Motor neuron (in vitro differentiated cells): ENCODE measurements around the gene ZSWIM3. TPM values are rescaled to one million over a fixed set of nuclear protein-coding genes. Genes with fewer than 3 reads are reported as not detected.

Experiments
- ATAC-seq, 8 experiments: fragments of 200-7000 bp; cut with Tn5 transposase; replicated peaks in 6 of 8; 2 replicates each; pipeline ENCODE4 v1.8.0; 2021; ENCODE audit warnings: mild to moderate bottlenecking in 8 of 8, moderate library complexity in 8 of 8
- H3K27ac ChIP-seq, 2 donors: fragments of 250-450 bp; sonication (Bioruptor Pico); 2 replicates each; pipeline ENCODE4 v1.9.0; 2021; ENCODE audit warnings: antibody characterized with exemption in 2 of 2, mild to moderate bottlenecking in 2 of 2, moderate library complexity in 1 of 2
- H3K4me1 ChIP-seq, 2 donors: fragments of 250-450 bp; sonication (Bioruptor Pico); replicated peaks in 1 of 2; 2 replicates each; pipeline ENCODE4 v1.6.1; 2021; ENCODE audit warnings: antibody characterized with exemption in 2 of 2, mild to moderate bottlenecking in 2 of 2, moderate library complexity in 1 of 2
- H3K4me3 ChIP-seq, 5 donors: fragments of 250-450 bp; sonication (Bioruptor Pico); 2 replicates each; pipeline ENCODE4 v1.9.0; 2021; ENCODE audit warnings: antibody characterized with exemption in 5 of 5, mild to moderate bottlenecking in 5 of 5, moderate library complexity in 4 of 5
- WGBS, 10 experiments: fragments of 450-650 bp; shearing (Covaris generic); methylation state at CpG; one replicate each; pipeline ENCODE4 v1.0.0; 2022; 5-methylcytosine and 5-hydroxymethylcytosine counted together
- in situ Hi-C, 9 experiments: fragments of 400-800 bp; cut with MboI; loops; one replicate each; pipeline ENCODE4 v1.15.0; 2021; ENCODE audit warnings: low sequenced_read_pairs in 9 of 9, low pct_unique_long_range_greater_than_20kb in 2 of 9; ENCODE audit not compliant: unreplicated experiment in 9 of 9
- total RNA-seq, 8 experiments: library from RNA; unstranded; fragments of 300-600 nt; gene quantifications; 2 replicates each; pipeline versions ENCODE4 v1.2.3 to v1.2.4, GENCODE V29; 2022

Gene ZSWIM3
- 1 to 10 TPM; 2.7 to 9.1 (median 7.7) TPM for total RNA-seq

GRCh38 chr20:45857114-45857881 is at the start of gene ZSWIM3, which contains the start of gene ACOT8:
ZSWIM3 (plus strand) TSS chr20:45857614; CDS start chr20:45857826, 212 bp downstream.
ACOT8 (minus strand) TSS chr20:45857392; CDS start chr20:45857315, 77 bp downstream.
- WGBS, 10 experiments, result 0 to 4% (median 0%) methylated on average over 2 to 10 of the region's 36 CpGs; no CpG with 5 or more reads in 3 of the 10 experiments
- peaks cover 16 to 26% of the 10 kb centered on the region in 2 donors for H3K4me1 ChIP-seq
- in situ Hi-C loops, result no loop called here
- H3K27ac ChIP-seq, result peak within 1 kb of the TSS; percentile 82 to 88
- peak within 1 kb of the TSS; percentile 75 to 86 (median 82) for H3K4me3 ChIP-seq
- peak; percentile 96 to 99 (median 98) for ATAC-seq

- no peak overlapping the region for H3K27ac ChIP-seq
- WGBS, 10 experiments, result 43 to 100% (median 96%) methylated on average over 2 to 8 of the region's 8 CpGs
- no peak for ATAC-seq
- in situ Hi-C loops, result no loop called here
- H3K4me1 ChIP-seq, result peaks cover 0 to 6% of the 10 kb centered on the region in 2 donors
- H3K4me3 ChIP-seq, result no peak overlapping the region
These were observed 47.0 kb upstream of the ZSWIM3 start for GRCh38 chr20:45810191-45810970.

DNA sequence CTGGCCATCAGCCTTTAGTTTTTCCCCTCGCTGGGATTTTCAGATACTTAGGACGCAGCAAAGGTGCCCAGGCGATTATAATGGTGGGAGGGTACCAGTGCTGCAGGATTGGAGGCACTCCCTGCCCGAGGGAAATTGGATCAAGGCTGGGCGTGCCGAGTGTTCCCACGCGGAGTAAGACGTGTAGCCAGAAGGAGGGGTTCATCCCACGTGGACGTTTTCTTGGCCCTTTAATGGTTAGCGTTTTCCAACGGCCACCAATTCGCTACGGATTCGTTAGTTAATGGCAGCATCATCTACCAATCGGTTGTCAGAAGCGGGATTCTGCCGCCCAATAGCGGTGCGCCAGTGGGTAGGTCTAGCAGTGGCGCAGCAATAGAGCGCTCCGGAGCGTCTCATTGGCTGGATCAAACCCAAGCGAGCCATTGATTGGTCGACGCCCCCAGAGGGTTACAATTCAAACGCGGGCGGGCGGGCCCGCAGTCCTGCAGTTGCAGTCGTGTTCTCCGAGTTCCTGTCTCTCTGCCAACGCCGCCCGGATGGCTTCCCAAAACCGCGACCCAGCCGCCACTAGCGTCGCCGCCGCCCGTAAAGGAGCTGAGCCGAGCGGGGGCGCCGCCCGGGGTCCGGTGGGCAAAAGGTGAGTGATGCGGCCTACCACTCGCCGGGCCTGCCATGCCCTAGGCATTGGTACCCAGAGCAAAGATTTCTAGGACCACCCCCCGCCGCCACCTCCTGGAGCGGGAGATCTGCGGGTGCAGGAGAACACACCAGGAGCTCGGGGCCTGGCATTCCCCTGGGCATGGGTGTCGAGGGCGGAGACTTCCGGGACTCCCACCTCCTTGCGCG is 45.0 kb upstream of the ZSWIM3 start, which contains the start of gene UBE2C:
TSS of gene UBE2C (plus strand) at position 488 of the 849 bp plus-strand sequence. CDS start at position 540, 52 bp downstream.
- ATAC-seq, result peak; percentile 98 to 99 (median 98)
- Histone ChIP-seq H3K27ac (peak within 1 kb of the TSS; percentile 69 to 83), H3K4me3 (peak within 1 kb of the TSS; percentile 30 to 62 (median 37)), H3K4me1 (peaks cover 0 to 6% of the 10 kb centered on the region in 2 donors)
- in situ Hi-C loops, result no loop called here
- 0 to 40% (median 7%) methylated on average over 1 to 28 of the region's 65 CpGs; no CpG with 5 or more reads in 2 of the 10 experiments for WGBS, 10 experiments

GRCh38 chr20:45813006-45813340 is 44.4 kb upstream of the ZSWIM3 start:
- Histone ChIP-seq H3K27ac (peak overlapping the region in 1 of 2 donors; percentile 50), H3K4me1 (peaks cover 0 to 6% of the 10 kb centered on the region in 2 donors), H3K4me3 (peak overlapping the region in 4 of 5 donors; percentile 30 to 62 (median 44))
- no peak for ATAC-seq
- in situ Hi-C loops, result no loop called here
- 0% methylated on average over 2 to 4 of the region's 11 CpGs; no CpG with 5 or more reads in 8 of the 10 experiments for WGBS, 10 experiments

DNA sequence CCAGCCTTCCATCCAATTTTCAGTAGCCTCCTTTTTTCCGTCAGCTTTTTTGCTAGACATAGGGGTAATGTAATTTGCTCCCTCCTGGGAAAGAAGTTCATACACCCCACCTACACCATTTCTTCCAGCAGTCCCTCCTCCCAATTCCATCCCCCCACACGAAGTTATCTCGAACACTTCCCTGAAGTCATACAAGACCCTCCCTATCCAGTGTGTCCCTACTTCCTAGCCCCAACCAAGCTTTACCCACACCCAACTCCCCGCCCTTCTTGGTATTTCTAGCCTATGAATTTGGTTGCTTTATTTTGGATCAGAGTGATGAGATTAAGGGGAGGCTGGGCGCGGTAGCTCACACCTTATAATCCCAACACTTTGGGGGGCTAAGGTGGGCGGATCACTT is 43.9 kb upstream of the ZSWIM3 start:
- no peak for ATAC-seq
- Histone ChIP-seq H3K4me3 (peak overlapping the region in 1 of 5 donors; percentile 62), H3K4me1 (peaks cover 0 to 6% of the 10 kb centered on the region in 2 donors), H3K27ac (no peak overlapping the region)
- in situ Hi-C loops, result no loop called here
- WGBS, 10 experiments, result 20 to 65% (median 52%) methylated on average over 2 to 6 of the region's 7 CpGs; no CpG with 5 or more reads in 5 of the 10 experiments

- H3K27ac ChIP-seq, result no peak overlapping the region
- no peak for ATAC-seq
- WGBS, 10 experiments, result 80 to 100% (median 100%) methylated on average over 1 of the region's 3 CpGs; no CpG with 5 or more reads in 3 of the 10 experiments
- H3K4me1 ChIP-seq, result peaks cover 0 to 6% of the 10 kb centered on the region in 2 donors
- in situ Hi-C loops, result no loop called here
- no peak overlapping the region for H3K4me3 ChIP-seq
These were observed 43.1 kb upstream of the ZSWIM3 start for GRCh38 chr20:45814314-45814713.

- no peak overlapping the region for H3K27ac ChIP-seq
- no peak overlapping the region for H3K4me3 ChIP-seq
- no peak for ATAC-seq
- in situ Hi-C loops, result no loop called here
- 83 to 100% (median 100%) methylated on average over 1 to 2 of the region's 3 CpGs; no CpG with 5 or more reads in 3 of the 10 experiments for WGBS, 10 experiments
- H3K4me1 ChIP-seq, result peaks cover 0 to 2% of the 10 kb centered on the region in 2 donors
These were observed 40.5 kb upstream of the ZSWIM3 start for GRCh38 chr20:45816951-45817350.

DNA sequence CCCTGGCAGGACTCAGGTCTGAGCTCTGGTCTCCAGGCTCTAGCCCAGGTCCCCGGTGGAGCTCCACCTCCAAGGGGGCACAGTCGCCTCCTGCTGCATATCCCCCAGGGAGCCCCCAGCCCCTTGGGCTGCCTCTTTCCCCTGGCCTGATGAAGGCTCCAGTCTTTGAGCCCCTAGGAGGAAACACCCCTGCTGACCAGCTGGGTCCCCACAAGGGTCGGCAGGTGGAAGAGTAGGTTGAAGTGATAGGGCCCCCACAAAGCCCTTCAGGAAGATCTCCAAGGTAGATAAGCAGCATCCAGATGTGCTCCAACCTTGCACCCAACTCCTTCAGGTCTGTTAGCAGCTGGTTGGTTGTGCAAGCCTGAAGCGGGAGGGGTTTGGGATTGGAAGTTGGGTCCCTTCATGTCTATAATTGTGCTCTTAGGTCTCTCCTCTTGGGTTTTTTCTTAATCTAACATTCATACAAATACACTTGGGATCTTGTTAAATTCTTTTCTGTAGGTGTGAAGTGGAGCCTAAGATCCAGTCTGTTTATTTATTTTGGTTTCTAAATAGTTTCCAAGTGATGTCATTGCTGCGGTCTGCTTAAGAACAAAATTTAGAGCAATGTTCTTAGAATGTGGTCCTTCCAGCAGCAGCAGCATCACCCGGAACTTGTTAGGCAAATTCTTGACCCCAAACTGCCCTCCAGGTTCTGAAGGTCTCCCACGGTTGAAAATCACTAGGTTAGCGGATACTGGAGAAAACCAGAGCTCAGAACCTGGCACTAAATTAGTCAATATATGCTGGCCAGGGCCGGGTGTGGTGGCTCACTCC is 39.8 kb upstream of the ZSWIM3 start:
- ATAC-seq, result peak in 2 of 8 experiments; percentile 24 to 25
- in situ Hi-C loops, result no loop called here
- Histone ChIP-seq H3K27ac (no peak overlapping the region), H3K4me1 (peaks cover 0 to 2% of the 10 kb centered on the region in 2 donors), H3K4me3 (no peak overlapping the region)
- 16 to 89% (median 51%) methylated on average over 1 to 5 of the region's 9 CpGs; no CpG with 5 or more reads in 3 of the 10 experiments for WGBS, 10 experiments

- Histone ChIP-seq H3K4me3 (no peak overlapping the region), H3K27ac (no peak overlapping the region), H3K4me1 (peaks cover 0 to 2% of the 10 kb centered on the region in 2 donors)
- 60 to 100% (median 100%) methylated on average over 1 to 3 of the region's 3 CpGs; no CpG with 5 or more reads in 3 of the 10 experiments for WGBS, 10 experiments
- in situ Hi-C loops, result no loop called here
- no peak for ATAC-seq
These were observed 39.2 kb upstream of the ZSWIM3 start for GRCh38 chr20:45818239-45818638.

GRCh38 chr20:45819466-45819865 is 37.9 kb upstream of the ZSWIM3 start:
- Histone ChIP-seq H3K4me1 (no peaks in the 10 kb centered on the region), H3K4me3 (no peak overlapping the region), H3K27ac (no peak overlapping the region)
- ATAC-seq, result peak in 1 of 8 experiments; percentile 27
- WGBS, 10 experiments, result 81 to 100% (median 90%) methylated on average over 1 to 4 of the region's 4 CpGs; no CpG with 5 or more reads in 4 of the 10 experiments
- in situ Hi-C loops, result no loop called here

DNA sequence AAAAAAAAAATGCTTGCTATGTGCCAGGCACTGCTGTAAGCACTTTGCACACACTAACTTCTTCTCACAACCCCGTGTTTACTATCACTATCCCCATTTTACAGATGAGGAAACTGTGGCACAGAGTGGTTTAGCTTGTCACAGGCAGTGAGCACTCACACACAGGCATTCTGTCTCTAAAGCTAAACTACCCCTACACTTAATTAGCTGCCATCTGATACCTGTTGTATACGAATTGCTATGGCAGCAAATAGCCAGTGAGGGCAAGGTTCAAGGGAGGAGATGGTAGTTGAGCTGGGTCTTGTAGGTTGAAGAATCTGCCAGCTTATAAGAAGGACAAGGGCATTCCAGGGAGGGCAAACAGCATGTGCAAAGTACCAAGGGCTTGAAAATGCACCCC is 35.5 kb upstream of the ZSWIM3 start:
- WGBS, 10 experiments, result 20 to 100% (median 80%) methylated on average over 1 to 2 of the region's 2 CpGs; no CpG with 5 or more reads in 3 of the 10 experiments
- no peak for ATAC-seq
- H3K4me3 ChIP-seq, result no peak overlapping the region
- in situ Hi-C loops, result no loop called here
- H3K4me1 ChIP-seq, result no peaks in the 10 kb centered on the region
- H3K27ac ChIP-seq, result no peak overlapping the region
